Activated B cell treated with CpG ODN at 0.5 μM for 24 hours (primary cell): ENCODE measurements around the gene LHX4. TPM values are rescaled to one million over a fixed set of nuclear protein-coding genes. Genes with fewer than 3 reads are reported as not detected.

ENCODE experiments used
- ATAC-seq: fragments of 200-7000 bp; cut with Tn5 transposase; one replicate; pipeline ENCODE4 v1.10.0; 2021; ENCODE audit warnings: low read depth, mild to moderate bottlenecking, moderate library complexity
- CTCF ChIA-PET: fragments of 350-600 bp; sonication (Branson Sonifier 250); formaldehyde crosslinking; loops from one replicate; lab custom pipeline; 2021; ENCODE audit warnings: antibody characterized with exemption; lab: Charles Lee
- POLR2A ChIA-PET: fragments of 350-600 bp; sonication (Branson Sonifier 250); formaldehyde crosslinking; loops from one replicate; lab custom pipeline; 2021; ENCODE audit warnings: antibody characterized with exemption; lab: Charles Lee
- DNase-seq: peaks from one replicate; pipeline ENCODE4 v3.0.0; 2022
- H3K27ac Mint-ChIP-seq: one replicate; pipeline ENCODE4 v1.8.0; 2020; ENCODE audit warnings: mixed read lengths
- H3K27me3 Mint-ChIP-seq: one replicate; pipeline ENCODE4 v1.8.0; 2021; ENCODE audit warnings: mixed read lengths
- H3K36me3 Mint-ChIP-seq: one replicate; pipeline ENCODE4 v1.8.0; 2021; ENCODE audit warnings: low read depth, mixed read lengths
- H3K4me1 Mint-ChIP-seq: one replicate; pipeline ENCODE4 v1.8.0; 2021; ENCODE audit warnings: mixed read lengths
- H3K4me3 Mint-ChIP-seq: one replicate; pipeline ENCODE4 v1.8.0; 2020; ENCODE audit warnings: mild to moderate bottlenecking, mixed read lengths
- H3K9me3 Mint-ChIP-seq: one replicate; pipeline ENCODE4 v1.8.0; 2020; ENCODE audit warnings: mixed read lengths
- intact Hi-C: fragments of 100-400 bp; cut with micrococcal nuclease; formaldehyde crosslinking; loops from one replicate; pipeline ENCODE4 v1.15.1; 2024
- total RNA-seq: library from RNA; stranded (reverse); gene quantifications from 2 replicates; pipeline ENCODE4 v1.2.3, GENCODE V29; 2022
- TF ChIP-seq, protein P1 (sequence below): fragments of 200-600 bp; IDR thresholded peaks from one replicate; pipeline ENCODE4 v1.8.0; 2022; ENCODE audit warnings: antibody characterized with exemption, mild to moderate bottlenecking

LHX4 gene
- total RNA-seq, 1 donor from 2014 or later: not detected

DNA sequence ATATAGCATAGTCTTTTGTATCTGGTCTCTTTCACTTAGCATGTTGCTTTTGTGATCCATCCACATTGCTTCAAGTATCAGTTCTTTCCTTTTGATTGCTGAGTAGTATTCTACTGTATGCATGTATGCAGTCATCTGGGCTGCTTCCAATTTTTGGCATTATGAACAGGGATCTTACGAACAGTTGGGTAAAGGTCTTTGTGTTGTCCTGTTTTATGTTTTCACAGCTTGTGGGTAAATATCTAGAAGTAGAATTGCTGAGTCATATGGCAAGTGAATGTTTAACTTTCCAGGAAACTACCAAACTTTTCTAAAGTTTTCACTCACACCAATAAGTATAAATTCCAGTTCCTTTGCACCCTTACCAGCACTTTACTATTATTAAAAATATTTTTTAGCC is 60.9 kb downstream of the LHX4 start:
- CTCF ChIA-PET: no interaction called here
- H3K36me3 Mint-ChIP-seq: peaks cover 32% of the 10 kb centered on the region
- intact Hi-C loops: no loop called here
- no peak for DNase-seq
- no peaks in the 10 kb centered on the region for H3K27me3 Mint-ChIP-seq
- H3K4me3 Mint-ChIP-seq: no peak overlapping the region
- POLR2A ChIA-PET: no interaction called here
- peaks cover 4% of the 10 kb centered on the region for H3K9me3 Mint-ChIP-seq
- TF ChIP-seq, protein P1, sequence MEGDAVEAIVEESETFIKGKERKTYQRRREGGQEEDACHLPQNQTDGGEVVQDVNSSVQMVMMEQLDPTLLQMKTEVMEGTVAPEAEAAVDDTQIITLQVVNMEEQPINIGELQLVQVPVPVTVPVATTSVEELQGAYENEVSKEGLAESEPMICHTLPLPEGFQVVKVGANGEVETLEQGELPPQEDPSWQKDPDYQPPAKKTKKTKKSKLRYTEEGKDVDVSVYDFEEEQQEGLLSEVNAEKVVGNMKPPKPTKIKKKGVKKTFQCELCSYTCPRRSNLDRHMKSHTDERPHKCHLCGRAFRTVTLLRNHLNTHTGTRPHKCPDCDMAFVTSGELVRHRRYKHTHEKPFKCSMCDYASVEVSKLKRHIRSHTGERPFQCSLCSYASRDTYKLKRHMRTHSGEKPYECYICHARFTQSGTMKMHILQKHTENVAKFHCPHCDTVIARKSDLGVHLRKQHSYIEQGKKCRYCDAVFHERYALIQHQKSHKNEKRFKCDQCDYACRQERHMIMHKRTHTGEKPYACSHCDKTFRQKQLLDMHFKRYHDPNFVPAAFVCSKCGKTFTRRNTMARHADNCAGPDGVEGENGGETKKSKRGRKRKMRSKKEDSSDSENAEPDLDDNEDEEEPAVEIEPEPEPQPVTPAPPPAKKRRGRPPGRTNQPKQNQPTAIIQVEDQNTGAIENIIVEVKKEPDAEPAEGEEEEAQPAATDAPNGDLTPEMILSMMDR: no peak
- no peaks in the 10 kb centered on the region for H3K4me1 Mint-ChIP-seq
- H3K27ac Mint-ChIP-seq: no peak overlapping the region
- no peak for ATAC-seq

DNA sequence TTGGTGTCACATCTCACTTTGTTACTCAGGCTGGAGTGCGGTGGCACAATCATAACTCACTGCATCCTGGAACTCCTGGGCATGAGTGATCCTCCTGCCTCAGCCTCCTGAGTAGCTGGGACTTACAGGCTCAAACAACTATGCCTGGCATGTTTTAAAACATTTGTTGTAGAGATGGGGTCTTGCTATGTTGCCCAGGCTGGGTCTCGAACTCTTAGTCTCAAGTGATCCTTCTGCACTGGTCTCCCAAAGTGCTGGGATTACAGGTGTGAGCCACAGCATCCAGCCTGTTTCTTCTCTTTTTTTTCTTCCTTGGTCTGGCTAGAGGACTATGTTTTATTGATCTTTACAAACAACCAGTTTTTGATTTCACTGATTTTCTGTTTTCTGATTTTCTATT is 64.6 kb downstream of the LHX4 start:
- no peaks in the 10 kb centered on the region for H3K27me3 Mint-ChIP-seq
- H3K4me1 Mint-ChIP-seq: no peaks in the 10 kb centered on the region
- CTCF ChIA-PET: no interaction called here
- intact Hi-C loops: no loop called here
- POLR2A ChIA-PET: no interaction called here
- H3K27ac Mint-ChIP-seq: no peak overlapping the region
- ATAC-seq: no peak
- peaks cover 4% of the 10 kb centered on the region for H3K9me3 Mint-ChIP-seq
- peaks cover 24% of the 10 kb centered on the region for H3K36me3 Mint-ChIP-seq
- TF ChIP-seq, protein P1: no peak
- H3K4me3 Mint-ChIP-seq: no peak overlapping the region
- no peak for DNase-seq

DNA sequence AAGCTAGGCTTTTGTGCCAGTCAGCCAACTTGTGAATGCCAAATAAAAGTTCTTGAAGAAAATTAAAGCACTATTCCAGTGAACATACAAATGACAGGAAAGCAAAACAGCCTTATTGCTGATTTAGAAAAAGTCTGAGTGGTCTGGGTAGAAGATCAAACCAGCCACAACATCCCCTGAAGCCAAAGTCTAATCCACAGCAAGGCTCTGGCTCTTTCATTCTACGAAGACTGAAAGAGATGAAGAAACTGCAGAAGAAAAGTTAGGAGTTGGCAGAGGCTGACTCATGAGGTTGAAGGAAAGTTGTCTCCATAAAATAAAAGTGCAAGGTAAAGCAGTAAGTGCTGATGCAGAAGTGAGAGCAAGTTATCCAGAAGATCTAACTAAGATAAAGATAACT is 65.9 kb downstream of the LHX4 start:
- DNase-seq (no peak), ATAC-seq (no peak)
- TF ChIP-seq, protein P1: no peak
- no peak overlapping the region for H3K27ac Mint-ChIP-seq
- POLR2A ChIA-PET: no interaction called here
- no peaks in the 10 kb centered on the region for H3K27me3 Mint-ChIP-seq
- intact Hi-C loops: no loop called here
- H3K4me3 Mint-ChIP-seq: no peak overlapping the region
- CTCF ChIA-PET: no interaction called here
- peaks cover 24% of the 10 kb centered on the region for H3K36me3 Mint-ChIP-seq
- no peaks in the 10 kb centered on the region for H3K4me1 Mint-ChIP-seq
- peaks cover 4% of the 10 kb centered on the region for H3K9me3 Mint-ChIP-seq

DNA sequence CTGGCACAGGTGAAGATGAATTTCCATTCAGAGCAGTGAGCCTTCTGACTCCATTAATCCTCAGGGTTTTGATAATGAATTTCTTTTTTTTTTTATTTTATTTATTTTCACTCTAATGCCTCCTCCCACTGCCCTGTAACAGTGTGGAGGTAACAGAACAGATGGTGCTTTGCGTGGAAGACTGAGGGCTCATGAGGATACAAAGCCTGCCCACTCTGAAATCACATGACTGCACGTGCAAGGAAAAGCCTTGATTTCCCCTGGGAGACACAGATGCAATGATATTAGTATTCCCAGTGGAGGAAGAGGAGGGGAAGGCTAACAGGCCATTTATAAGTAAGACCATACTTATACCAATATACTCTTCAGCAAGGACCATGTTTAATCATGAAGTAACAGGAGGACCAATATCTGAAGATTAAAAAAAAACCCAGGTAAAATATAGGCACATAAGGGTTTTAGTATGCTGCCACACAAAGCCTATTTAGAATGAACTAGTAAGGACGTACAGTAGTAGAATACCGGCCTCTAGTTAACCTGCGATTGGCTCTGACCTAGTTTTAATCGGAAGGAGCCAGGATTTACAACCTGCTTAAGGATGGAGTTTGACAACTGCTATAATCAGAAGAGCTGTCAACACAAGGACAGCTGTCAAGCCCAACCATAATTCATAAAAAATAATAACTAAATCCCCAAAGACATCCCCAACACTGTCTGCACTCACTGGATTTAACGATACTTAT is 69.6 kb downstream of the LHX4 start:
- intact Hi-C loops: no loop called here
- ChIA-PET CTCF (no interaction called here), POLR2A (no interaction called here)
- TF ChIP-seq, protein P1: no peak
- H3K4me3 Mint-ChIP-seq: no peak overlapping the region
- DNase-seq (no peak), ATAC-seq (no peak)
- no peaks in the 10 kb centered on the region for H3K4me1 Mint-ChIP-seq
- no peaks in the 10 kb centered on the region for H3K27me3 Mint-ChIP-seq
- H3K27ac Mint-ChIP-seq: no peak overlapping the region
- H3K9me3 Mint-ChIP-seq: no peaks in the 10 kb centered on the region
- peaks cover 17% of the 10 kb centered on the region for H3K36me3 Mint-ChIP-seq

DNA sequence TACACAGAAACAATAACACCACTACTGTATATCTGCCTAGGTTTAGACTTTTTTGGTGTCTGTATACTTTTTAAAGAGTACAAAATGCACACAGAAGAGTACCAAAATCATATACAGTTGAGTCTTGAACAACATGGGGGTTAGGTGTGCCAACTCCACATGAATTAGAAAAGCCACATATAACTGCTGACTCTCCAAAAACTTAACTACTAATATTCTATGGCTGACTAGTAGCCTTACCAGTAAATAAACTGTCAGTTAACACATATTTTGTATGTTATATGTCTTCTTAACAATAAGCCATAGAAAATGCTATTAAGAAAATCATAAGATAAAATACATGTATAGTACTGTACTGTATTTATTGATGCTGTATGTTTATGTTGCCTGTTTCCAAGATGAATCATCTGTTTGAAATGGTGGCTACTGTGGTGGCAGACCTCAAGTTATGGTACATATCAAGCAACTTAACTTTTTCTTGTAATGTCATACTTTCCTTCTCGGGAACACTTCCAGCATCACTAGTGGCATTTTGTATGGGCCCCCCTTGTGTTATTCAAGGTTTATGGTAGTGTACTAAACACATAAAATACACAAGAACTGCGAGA is 71.2 kb downstream of the LHX4 start:
- H3K36me3 Mint-ChIP-seq: peaks cover 17% of the 10 kb centered on the region
- no peaks in the 10 kb centered on the region for H3K4me1 Mint-ChIP-seq
- H3K27me3 Mint-ChIP-seq: no peaks in the 10 kb centered on the region
- no peak overlapping the region for H3K4me3 Mint-ChIP-seq
- intact Hi-C loops: no loop called here
- DNase-seq (no peak), ATAC-seq (no peak)
- peaks cover 1% of the 10 kb centered on the region for H3K9me3 Mint-ChIP-seq
- TF ChIP-seq, protein P1: no peak
- H3K27ac Mint-ChIP-seq: no peak overlapping the region
- POLR2A ChIA-PET: no interaction called here
- CTCF ChIA-PET: no interaction called here
